Astrocyte (in vitro differentiated cells and primary cell): ENCODE data around the gene SUGP2.

Experiments used
- CTCF ChIP-seq: IDR thresholded peaks from 2 replicates; pipeline ENCODE4 v1.5.1; 2011; ENCODE audit warnings: low read depth, mild to moderate bottlenecking, inconsistent platforms, low read length, moderate library complexity; ENCODE audit not compliant: insufficient read depth
- EZH2 ChIP-seq: IDR thresholded peaks from 2 replicates; pipeline ENCODE4 v1.6.1; 2012; ENCODE audit warnings: mild to moderate bottlenecking, low read length, inconsistent platforms; ENCODE audit not compliant: insufficient read depth

- TF ChIP-seq CTCF = no peak
- no peak for TF ChIP-seq EZH2
Measured at GRCh38 chr19:19064811-19065745, 31.8 kb upstream of the SUGP2 start.
